Tibial artery (tissue), 4 donors: Measurements from ENCODE around the gene DNM1.

ENCODE experiments used
- DNase-seq, 2 donors: peaks; one replicate each; pipeline ENCODE4 v3.0.0-alpha.2; 2019
- H3K27ac ChIP-seq, 2 donors: fragments of 200-600 bp; sonication (generic) in 1 of 2; 1 replicate in 1 of 2; 2 replicates in 1 of 2; pipeline ENCODE4 v1.5.1; 2018 to 2019; ENCODE audit warnings: mild to moderate bottlenecking in 1 of 2
- H3K27me3 ChIP-seq, 2 donors: fragments of 200-600 bp; sonication (generic) in 1 of 2; one replicate each; pipeline versions ENCODE4 v1.5.1 to v1.6.0; 2016 to 2019
- H3K36me3 ChIP-seq, 3 donors: fragments of 200-600 bp; sonication (generic) in 2 of 3; one replicate each; pipeline ENCODE4 v1.5.1; 2016 to 2019; ENCODE audit warnings: mild to moderate bottlenecking in 2 of 3
- H3K4me1 ChIP-seq, 4 donors: fragments of 200-600 bp; sonication (generic) in 2 of 4; 1 replicate in 3 of 4; 2 replicates in 1 of 4; pipeline ENCODE4 v1.5.1; 2016 to 2019
- H3K4me3 ChIP-seq, 2 donors: fragments of 200-600 bp; sonication (generic) in 1 of 2; 1 replicate in 1 of 2; 2 replicates in 1 of 2; pipeline ENCODE4 v1.5.1; 2018 to 2019; ENCODE audit warnings: mild to moderate bottlenecking in 2 of 2
- H3K9me3 ChIP-seq, 3 donors: fragments of 200-600 bp; sonication (generic) in 1 of 3; one replicate each; pipeline ENCODE4 v1.5.1; 2016 to 2019
- intact Hi-C: fragments of 100-400 bp; cut with DNase I; formaldehyde crosslinking; loops from one replicate; pipeline ENCODE4 v1.15.0; 2023; ENCODE audit warnings: low total_unique reads
- TF ChIP-seq, protein P1 (sequence below), 2 experiments: fragments of 200-600 bp in 1 of 2; fragments of 450-650 bp in 1 of 2; IDR thresholded peaks; one replicate each; pipeline ENCODE4 v1.5.1; 2017 to 2019; ENCODE audit warnings: antibody characterized with exemption in 2 of 2, mild to moderate bottlenecking in 1 of 2, moderate library complexity in 1 of 2

DNM1 gene

DNA sequence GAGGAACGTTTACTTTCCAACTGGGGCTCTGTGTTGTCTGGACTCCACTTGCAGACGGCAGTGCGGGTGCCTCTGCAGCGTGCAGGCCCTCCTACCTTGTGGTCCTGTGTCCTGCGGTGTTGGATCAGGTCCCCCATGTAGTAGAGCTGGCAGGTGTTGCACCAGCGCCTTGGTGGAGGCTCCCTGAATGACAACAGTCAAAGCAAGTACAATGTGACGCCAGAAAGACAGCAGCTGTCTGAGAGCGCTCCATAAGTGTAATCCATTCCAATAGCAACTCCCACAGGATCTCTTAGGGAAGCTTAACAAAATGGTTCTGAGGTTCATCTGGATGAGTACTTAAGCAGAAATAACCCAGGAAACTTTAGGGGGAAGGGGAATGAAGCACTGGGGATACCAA lies 33.3 kb upstream of the DNM1 start:
- peaks cover 36 to 90% (median 72%) of the 10 kb centered on the region in 3 donors for H3K36me3 ChIP-seq
- H3K4me3 ChIP-seq = no peak overlapping the region
- no peaks in the 10 kb centered on the region for H3K9me3 ChIP-seq
- H3K4me1 ChIP-seq = no peaks in the 10 kb centered on the region
- intact Hi-C loops = no loop called here
- no peaks in the 10 kb centered on the region for H3K27me3 ChIP-seq
- TF ChIP-seq, protein P1, sequence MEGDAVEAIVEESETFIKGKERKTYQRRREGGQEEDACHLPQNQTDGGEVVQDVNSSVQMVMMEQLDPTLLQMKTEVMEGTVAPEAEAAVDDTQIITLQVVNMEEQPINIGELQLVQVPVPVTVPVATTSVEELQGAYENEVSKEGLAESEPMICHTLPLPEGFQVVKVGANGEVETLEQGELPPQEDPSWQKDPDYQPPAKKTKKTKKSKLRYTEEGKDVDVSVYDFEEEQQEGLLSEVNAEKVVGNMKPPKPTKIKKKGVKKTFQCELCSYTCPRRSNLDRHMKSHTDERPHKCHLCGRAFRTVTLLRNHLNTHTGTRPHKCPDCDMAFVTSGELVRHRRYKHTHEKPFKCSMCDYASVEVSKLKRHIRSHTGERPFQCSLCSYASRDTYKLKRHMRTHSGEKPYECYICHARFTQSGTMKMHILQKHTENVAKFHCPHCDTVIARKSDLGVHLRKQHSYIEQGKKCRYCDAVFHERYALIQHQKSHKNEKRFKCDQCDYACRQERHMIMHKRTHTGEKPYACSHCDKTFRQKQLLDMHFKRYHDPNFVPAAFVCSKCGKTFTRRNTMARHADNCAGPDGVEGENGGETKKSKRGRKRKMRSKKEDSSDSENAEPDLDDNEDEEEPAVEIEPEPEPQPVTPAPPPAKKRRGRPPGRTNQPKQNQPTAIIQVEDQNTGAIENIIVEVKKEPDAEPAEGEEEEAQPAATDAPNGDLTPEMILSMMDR (IDR thresholded peaks at IDR 0.05) = no peak
- DNase-seq = no peak
- no peak overlapping the region for H3K27ac ChIP-seq

DNA sequence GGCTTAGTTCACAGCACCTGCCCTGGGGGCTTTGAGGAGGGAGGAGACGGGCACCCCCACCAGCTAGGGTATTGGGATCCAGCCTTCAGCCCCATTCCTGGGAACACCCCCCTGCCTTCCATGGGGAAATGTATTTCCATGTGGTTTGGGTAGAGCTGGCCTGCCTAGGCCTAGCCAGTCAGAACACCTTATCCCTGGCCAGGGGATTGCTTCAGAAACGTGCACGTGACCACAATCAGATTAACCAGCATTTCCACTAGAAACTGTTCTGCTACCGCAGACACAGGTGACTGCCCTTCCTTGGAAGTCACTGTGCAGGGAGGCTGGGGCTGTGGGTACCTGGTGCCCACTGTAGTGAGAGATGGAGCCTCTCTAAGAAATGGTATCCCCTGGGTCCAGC lies 29.1 kb upstream of the DNM1 start:
- DNase-seq = no peak
- Histone ChIP-seq H3K9me3 (no peaks in the 10 kb centered on the region), H3K4me3 (no peak overlapping the region), H3K4me1 (no peaks in the 10 kb centered on the region), H3K36me3 (peaks cover 52 to 91% (median 76%) of the 10 kb centered on the region in 3 donors), H3K27ac (no peak overlapping the region), H3K27me3 (no peaks in the 10 kb centered on the region)
- intact Hi-C loops = no loop called here
- TF ChIP-seq, protein P1 (IDR thresholded peaks at IDR 0.05) = no peak

DNA sequence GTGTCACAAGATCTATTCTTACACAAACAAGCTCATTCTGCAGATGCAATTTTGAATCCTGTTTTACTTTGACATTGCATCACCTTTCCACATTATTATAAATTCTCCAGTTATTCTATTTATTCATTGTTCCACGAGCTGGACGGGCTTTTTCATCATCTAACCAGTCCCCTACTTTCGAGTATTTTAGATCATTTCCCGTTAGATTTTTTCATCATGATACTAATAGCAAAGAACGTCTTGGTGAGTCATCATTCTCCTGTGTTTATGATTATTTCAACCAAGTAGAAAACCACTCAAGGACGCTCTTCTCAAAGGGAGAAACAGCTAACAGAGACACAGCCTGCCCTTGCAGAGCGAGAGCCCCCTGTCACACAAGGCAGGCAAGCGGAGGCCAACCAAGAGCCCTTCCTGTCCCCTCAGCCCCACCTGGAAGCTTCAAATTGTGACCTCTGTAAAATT lies 28.0 kb upstream of the DNM1 start:
- H3K36me3 ChIP-seq = peaks cover 52 to 91% (median 76%) of the 10 kb centered on the region in 3 donors
- H3K27ac ChIP-seq = no peak overlapping the region
- no peaks in the 10 kb centered on the region for H3K27me3 ChIP-seq
- TF ChIP-seq, protein P1 (IDR thresholded peaks at IDR 0.05) = no peak
- DNase-seq = no peak
- H3K9me3 ChIP-seq = no peaks in the 10 kb centered on the region
- H3K4me3 ChIP-seq = no peak overlapping the region
- H3K4me1 ChIP-seq = no peaks in the 10 kb centered on the region
- intact Hi-C loops = no loop called here

DNA sequence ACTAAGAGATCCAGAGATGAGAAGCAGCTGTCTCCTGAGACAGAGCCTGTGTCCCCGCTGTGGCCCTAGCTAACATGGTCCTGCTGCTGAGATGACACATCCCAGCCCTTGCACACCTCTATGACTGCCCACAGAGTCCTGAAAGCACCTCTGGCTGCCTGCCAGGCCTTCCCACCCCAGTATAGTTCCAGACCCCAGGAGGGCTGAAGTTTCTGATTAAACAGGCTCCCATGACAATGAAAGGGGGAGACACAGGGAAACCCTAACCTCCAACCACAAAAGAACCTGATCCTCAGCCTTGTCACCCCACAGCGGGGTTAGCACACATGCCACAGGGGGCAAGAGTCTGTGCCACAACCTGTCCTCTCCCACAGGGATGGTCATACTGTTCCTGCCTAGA lies 27.5 kb upstream of the DNM1 start:
- no peak for DNase-seq
- intact Hi-C loops = no loop called here
- no peaks in the 10 kb centered on the region for H3K9me3 ChIP-seq
- H3K36me3 ChIP-seq = peaks cover 55 to 91% (median 76%) of the 10 kb centered on the region in 3 donors
- no peaks in the 10 kb centered on the region for H3K27me3 ChIP-seq
- no peaks in the 10 kb centered on the region for H3K4me1 ChIP-seq
- TF ChIP-seq, protein P1 (IDR thresholded peaks at IDR 0.05) = no peak
- H3K4me3 ChIP-seq = no peak overlapping the region
- H3K27ac ChIP-seq = no peak overlapping the region

DNA sequence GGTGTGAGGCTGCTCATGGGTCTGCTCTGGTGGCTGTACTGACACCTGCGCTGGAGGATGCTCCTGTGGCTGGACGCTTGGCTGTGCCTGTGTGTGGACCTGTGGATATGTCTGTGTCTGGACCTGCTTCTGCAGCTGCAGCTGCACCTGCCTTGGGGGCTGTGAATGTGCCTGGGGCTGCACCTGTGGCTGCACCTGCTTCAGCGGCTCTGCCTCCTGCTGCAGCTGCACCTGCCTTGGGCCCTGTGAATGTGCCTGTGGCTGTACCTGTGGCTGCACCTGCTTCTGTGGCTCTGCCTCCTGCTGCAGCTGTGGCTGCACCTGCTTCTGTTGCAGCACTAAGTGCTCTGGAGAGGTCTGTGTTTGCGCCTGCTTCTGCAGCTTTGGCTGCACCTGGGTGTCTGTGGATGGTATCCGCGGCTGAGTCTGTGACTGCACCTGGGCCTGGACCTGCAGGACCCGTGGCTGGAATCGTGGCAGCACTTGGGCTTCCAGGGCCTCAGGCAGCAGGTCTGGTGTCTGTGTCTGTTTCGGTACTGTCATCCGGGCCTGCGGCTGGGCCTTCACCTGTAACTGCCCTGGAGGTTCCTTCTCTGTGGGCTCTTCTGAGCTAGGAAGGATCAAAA lies 24.3 kb upstream of the DNM1 start:
- H3K4me1 ChIP-seq = no peaks in the 10 kb centered on the region
- intact Hi-C loops = no loop called here
- peaks cover 62 to 88% (median 86%) of the 10 kb centered on the region in 3 donors for H3K36me3 ChIP-seq
- DNase-seq = no peak
- TF ChIP-seq, protein P1 (IDR thresholded peaks at IDR 0.05) = no peak
- H3K9me3 ChIP-seq = no peaks in the 10 kb centered on the region
- no peak overlapping the region for H3K4me3 ChIP-seq
- no peaks in the 10 kb centered on the region for H3K27me3 ChIP-seq
- H3K27ac ChIP-seq = no peak overlapping the region
